Left ventricle myocardium inferior (tissue), 1 donor: ENCODE results near the gene C6orf62. TPM values are rescaled to one million over a fixed set of nuclear protein-coding genes. Genes with fewer than 3 reads are reported as not detected.
A peak's percentile ranks its signal among the peaks of the same experiment; 100 is the strongest.
"Not testable (repeated sequence)": the region's sequence is repeated elsewhere in the genome, so short reads cannot be mapped to it uniquely, and the experiment has no call there.

Experiments
- DNase-seq: peaks from one replicate; pipeline ENCODE4 v3.0.0-alpha.2; 2020
- H3K27ac ChIP-seq: fragments of 200-600 bp; replicated peaks from 2 replicates; pipeline ENCODE4 v1.8.0; 2021
- H3K27me3 ChIP-seq: fragments of 200-600 bp; 2 replicates; pipeline ENCODE4 v1.8.0; 2021; ENCODE audit warnings: low read depth
- H3K36me3 ChIP-seq: fragments of 200-600 bp; 2 replicates; pipeline ENCODE4 v1.8.0; 2021
- H3K4me1 ChIP-seq: fragments of 200-600 bp; 2 replicates; pipeline ENCODE4 v1.8.0; 2021
- H3K4me3 ChIP-seq: fragments of 200-600 bp; 2 replicates; pipeline ENCODE4 v1.8.0; 2021; ENCODE audit warnings: mild to moderate bottlenecking, moderate library complexity
- H3K9me3 ChIP-seq: fragments of 200-600 bp; replicated peaks from 2 replicates; pipeline ENCODE4 v1.8.0; 2021
- intact Hi-C: fragments of 100-400 bp; cut with micrococcal nuclease; formaldehyde crosslinking; loops from one replicate; pipeline ENCODE4 v1.11.0; 2022
- total RNA-seq: library from RNA; stranded (reverse); fragmentation: NEBNext Ultra II Directional; extraction: Animal tissue kit (Norgen Biotek cat#: 25700); gene quantifications from one replicate; pipeline ENCODE4 v1.2.1, GENCODE V29; 2021
- TF ChIP-seq, protein P1 (sequence below): fragments of 200-600 bp; IDR thresholded peaks from 2 replicates; pipeline ENCODE4 v1.8.0; 2021; ENCODE audit warnings: antibody characterized with exemption, mild to moderate bottlenecking, borderline replicate concordance
- donor health status: DM: no; HTN: yes; CAD: no; lungs with severe emphysema.

Gene C6orf62
- total RNA-seq, 1 donor from 2014 or later, result 40.4 TPM

DNA sequence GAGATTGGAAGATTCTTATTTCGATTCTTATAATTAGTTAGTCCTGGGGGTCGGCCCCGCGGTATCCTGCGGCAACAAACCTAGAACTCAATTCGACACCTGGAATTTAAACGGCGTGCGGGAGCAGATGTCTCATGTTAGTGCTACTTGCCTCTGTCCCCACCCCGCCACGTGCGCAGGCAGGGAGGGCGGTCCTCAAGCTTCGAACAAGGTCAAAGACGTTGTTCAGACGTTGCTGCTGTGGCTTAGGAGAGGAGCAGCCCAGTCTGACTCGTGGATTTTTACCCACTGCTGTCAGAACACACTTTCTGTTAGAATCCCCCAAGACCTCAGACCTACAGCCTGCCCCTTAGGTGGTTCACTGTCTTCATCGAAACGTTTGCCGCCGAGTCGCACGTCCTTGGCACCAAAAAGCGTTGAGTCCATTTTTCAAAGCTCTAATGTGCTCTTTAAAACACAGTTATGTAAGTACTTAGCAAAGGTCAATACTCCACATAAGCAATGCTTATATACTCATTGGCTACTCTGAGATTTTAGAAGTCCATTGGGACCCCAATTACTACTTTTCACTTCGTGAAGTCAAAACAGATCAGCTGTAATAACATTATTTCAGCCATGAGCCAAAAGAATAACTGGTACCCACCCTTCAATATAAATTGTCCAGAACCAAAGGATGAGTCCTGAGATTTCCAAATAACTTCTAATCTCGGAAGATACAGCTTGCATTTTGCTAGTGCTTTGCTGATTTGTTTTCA, 2.7 kb upstream of the C6orf62 start:
- peak overlapping the region; percentile 90 for H3K4me3 ChIP-seq
- TF ChIP-seq, protein P1, sequence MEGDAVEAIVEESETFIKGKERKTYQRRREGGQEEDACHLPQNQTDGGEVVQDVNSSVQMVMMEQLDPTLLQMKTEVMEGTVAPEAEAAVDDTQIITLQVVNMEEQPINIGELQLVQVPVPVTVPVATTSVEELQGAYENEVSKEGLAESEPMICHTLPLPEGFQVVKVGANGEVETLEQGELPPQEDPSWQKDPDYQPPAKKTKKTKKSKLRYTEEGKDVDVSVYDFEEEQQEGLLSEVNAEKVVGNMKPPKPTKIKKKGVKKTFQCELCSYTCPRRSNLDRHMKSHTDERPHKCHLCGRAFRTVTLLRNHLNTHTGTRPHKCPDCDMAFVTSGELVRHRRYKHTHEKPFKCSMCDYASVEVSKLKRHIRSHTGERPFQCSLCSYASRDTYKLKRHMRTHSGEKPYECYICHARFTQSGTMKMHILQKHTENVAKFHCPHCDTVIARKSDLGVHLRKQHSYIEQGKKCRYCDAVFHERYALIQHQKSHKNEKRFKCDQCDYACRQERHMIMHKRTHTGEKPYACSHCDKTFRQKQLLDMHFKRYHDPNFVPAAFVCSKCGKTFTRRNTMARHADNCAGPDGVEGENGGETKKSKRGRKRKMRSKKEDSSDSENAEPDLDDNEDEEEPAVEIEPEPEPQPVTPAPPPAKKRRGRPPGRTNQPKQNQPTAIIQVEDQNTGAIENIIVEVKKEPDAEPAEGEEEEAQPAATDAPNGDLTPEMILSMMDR, result no peak
- H3K36me3 ChIP-seq, result peaks cover 7% of the 10 kb centered on the region
- no peaks in the 10 kb centered on the region for H3K27me3 ChIP-seq
- peak; percentile 87 for DNase-seq
- H3K4me1 ChIP-seq, result peaks cover 49% of the 10 kb centered on the region
- H3K9me3 ChIP-seq, result no peaks in the 10 kb centered on the region
- peak overlapping the region; percentile 100 for H3K27ac ChIP-seq
- intact Hi-C loops, result no loop called here

DNA sequence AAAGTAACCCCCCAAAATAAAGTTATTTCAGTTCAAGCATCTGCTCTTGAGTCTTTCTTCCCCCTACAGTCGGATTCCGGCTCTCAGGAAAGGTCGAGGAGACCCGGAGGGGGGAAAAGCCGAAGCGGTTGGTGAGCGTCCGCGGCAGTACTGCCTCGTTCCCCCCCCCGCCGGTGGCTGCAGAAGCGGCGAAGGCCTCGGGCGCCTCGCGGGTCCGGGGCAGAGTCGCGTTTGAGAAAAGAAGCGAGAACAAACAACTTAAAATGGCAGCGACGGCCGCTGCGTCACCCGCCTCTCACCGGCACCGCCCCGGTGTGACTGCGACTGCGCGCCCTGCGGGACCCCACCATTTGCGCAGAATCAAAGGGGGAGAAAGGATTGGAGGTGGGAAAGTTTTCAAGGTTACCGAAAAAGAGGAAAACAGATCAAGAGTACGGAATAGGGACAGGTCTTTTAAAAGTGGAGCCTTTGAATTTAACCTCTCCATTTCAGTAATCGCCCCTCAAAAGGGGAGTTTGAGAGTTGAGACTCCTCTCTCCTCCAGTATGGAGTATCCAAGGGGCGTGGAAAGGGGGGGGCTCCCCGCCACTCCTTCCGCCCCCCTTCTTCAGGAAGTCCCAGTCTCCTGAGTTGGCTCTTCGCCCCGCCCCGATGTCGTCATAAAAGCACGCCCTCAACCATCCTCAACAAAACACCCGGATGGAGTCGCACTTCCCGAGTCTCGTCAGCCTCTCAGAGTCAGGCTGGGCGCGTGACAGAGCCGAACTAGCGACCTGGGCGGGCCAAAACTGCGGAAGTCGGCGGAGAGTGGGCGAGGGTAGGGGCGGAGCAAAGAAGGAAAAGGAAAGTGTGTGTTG, 1.9 kb upstream of the C6orf62 start:
- Histone ChIP-seq H3K4me1 (peaks cover 57% of the 10 kb centered on the region), H3K27ac (peak overlapping the region; percentile 100), H3K4me3 (peak overlapping the region; percentile 90), H3K9me3 (no peaks in the 10 kb centered on the region), H3K36me3 (peaks cover 13% of the 10 kb centered on the region), H3K27me3 (no peaks in the 10 kb centered on the region)
- intact Hi-C loops, result no loop called here
- peak; percentile 100 for DNase-seq
- TF ChIP-seq, protein P1, result peak; percentile 11

DNA sequence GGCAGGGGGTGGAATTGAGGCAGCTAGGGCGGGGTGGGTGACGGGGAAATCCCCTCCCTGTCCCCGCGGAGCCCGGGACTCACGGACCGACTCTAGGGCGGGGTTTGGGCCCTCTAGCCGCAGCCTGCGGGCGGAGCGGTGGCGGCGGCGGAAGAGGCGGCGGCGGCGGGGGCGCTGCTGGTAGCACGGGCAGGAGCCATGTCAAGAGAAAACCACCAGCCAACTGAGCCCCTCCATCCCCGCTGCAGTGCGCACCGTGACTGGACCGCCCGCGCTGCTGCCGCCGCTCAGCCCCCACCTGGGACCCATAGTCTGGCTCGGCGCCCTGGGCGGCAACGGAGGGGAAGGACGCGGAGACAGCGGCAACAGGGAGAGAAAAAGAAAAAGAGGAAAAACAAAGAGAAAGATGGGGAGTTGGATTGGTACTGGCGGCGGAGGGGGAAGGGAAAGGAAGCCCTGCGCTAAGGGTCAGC, 1.2 kb upstream of the C6orf62 start:
- peak overlapping the region; percentile 100 for H3K27ac ChIP-seq
- H3K27me3 ChIP-seq, result no peaks in the 10 kb centered on the region
- peaks cover 64% of the 10 kb centered on the region for H3K4me1 ChIP-seq
- peaks cover 19% of the 10 kb centered on the region for H3K36me3 ChIP-seq
- TF ChIP-seq, protein P1, result no peak
- H3K9me3 ChIP-seq, result no peaks in the 10 kb centered on the region
- DNase-seq, result peak; percentile 64
- intact Hi-C loops, result no loop called here
- peak overlapping the region; percentile 90 for H3K4me3 ChIP-seq

DNA sequence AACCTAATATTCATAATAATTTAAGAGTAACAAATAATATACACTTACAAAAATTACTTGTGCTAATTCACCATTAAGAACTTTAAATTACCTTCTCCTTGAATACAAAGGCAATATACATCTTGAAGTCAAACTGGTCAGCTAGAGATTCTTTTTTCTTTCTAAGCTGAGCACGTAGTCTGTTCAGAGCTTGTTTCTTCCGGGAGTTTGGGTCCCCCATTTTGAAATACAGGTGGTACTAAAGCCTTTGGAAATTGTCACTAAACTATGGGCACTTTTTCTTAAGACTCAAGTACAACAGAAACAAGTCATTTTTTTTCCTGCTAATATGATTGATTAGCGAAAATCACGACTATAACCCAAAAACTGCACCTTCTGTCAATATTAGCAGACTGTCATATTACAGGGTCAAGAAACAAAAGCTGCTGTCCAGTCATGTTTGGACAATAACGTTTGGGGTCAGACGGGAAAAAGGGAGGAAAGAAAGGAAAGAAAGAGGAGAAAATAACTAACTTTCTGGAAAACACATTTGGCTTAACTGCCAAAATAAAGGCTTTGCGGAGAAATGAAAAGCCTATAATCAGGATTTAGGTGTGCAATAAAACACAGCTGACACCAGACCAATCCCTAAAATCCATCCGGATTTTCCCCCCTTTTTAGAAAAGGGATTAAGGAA, 367 bp downstream of the C6orf62 start:
- H3K36me3 ChIP-seq, result peaks cover 35% of the 10 kb centered on the region
- TF ChIP-seq, protein P1, result no peak
- intact Hi-C loops, result no loop called here
- peaks cover 80% of the 10 kb centered on the region for H3K4me1 ChIP-seq
- no peaks in the 10 kb centered on the region for H3K9me3 ChIP-seq
- H3K4me3 ChIP-seq, result peak overlapping the region; percentile 90
- H3K27ac ChIP-seq, result peak overlapping the region; percentile 100
- H3K27me3 ChIP-seq, result no peaks in the 10 kb centered on the region
- DNase-seq, result no peak

DNA sequence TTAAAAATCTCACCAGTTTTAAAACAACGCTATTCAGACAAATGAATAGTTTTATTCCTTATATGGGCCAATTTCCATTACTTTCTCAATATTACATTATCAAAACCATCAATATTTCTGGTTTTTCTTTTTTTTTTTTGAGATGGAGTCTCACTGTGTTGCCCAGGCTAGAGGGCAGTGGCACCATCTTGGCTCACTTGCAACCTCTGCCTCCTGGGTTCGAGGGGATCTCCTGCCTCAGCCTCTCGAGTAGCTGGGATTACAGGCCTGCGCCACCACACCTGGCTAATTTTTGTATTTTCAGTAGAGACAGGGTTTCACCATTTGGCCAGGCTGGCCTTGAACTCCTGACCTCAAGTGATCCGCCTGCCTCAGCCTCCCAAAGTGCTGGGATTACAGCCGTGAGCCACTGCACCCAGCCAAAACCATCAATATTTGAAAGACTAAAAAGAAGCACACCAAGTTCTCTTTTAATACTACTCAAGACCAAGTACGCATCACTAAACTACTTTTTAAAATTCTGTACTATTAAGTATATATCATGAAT, 2.3 kb downstream of the C6orf62 start:
- intact Hi-C loops, H3K9me3 ChIP-seq, H3K27ac ChIP-seq, H3K27me3 ChIP-seq, DNase-seq: not testable (repeated sequence)
- Histone ChIP-seq H3K4me3 (peak overlapping the region; percentile 90), H3K36me3 (peaks cover 54% of the 10 kb centered on the region), H3K4me1 (peaks cover 93% of the 10 kb centered on the region)
